CD14-positive monocyte (primary cell): ENCODE data around the gene REPIN1. TPM values are rescaled to one million over a fixed set of nuclear protein-coding genes. Genes with fewer than 3 reads are reported as not detected.

Experiments used
- DNase-seq, 3 donors: peaks; one replicate each; pipeline ENCODE4 v3.0.0-alpha.2; 2011 to 2022
- H2AFZ ChIP-seq: 2 replicates; pipeline ENCODE4 v1.6.0; 2012; ENCODE audit warnings: mild to moderate bottlenecking, low read depth, low read length, inconsistent platforms; ENCODE audit not compliant: insufficient read depth, poor library complexity, severe bottlenecking
- H3K27ac ChIP-seq, 2 donors: 1 replicate in 1 of 2; 2 replicates in 1 of 2; pipeline ENCODE4 v1.5.1; 2012 to 2013; ENCODE audit warnings: low read length in 2 of 2, control low read depth in 1 of 2, inconsistent platforms in 1 of 2, low read depth in 1 of 2, mild to moderate bottlenecking in 1 of 2
- H3K27me3 ChIP-seq, 2 donors: one replicate each; pipeline versions ENCODE4 v1.6.0 to v1.6.1; 2011 to 2013; ENCODE audit warnings: low read length in 2 of 2; ENCODE audit not compliant: control insufficient read depth in 2 of 2, insufficient read depth in 2 of 2
- H3K36me3 ChIP-seq, 2 donors: replicated peaks in 1 of 2; 1 replicate in 1 of 2; 2 replicates in 1 of 2; pipeline versions ENCODE4 v1.5.1 to v1.6.1; 2012 to 2013; ENCODE audit warnings: low read length in 2 of 2, control low read depth in 1 of 2, inconsistent platforms in 1 of 2, mild to moderate bottlenecking in 1 of 2; ENCODE audit not compliant: insufficient read depth in 2 of 2, control insufficient read depth in 1 of 2
- H3K4me1 ChIP-seq, 2 donors: 1 replicate in 1 of 2; 2 replicates in 1 of 2; pipeline versions ENCODE4 v1.5.1 to v1.6.1; 2012 to 2013; ENCODE audit warnings: low read length in 2 of 2, control low read depth in 1 of 2, inconsistent platforms in 1 of 2, mild to moderate bottlenecking in 1 of 2, moderate library complexity in 1 of 2; ENCODE audit not compliant: insufficient read depth in 2 of 2, control insufficient read depth in 1 of 2
- H3K4me2 ChIP-seq: replicated peaks from 2 replicates; pipeline ENCODE3; 2012; ENCODE audit warnings: low read length, moderate library complexity, mild to moderate bottlenecking; ENCODE audit not compliant: poor library complexity, severe bottlenecking; ENCODE audit errors: extremely low read depth
- H3K4me3 ChIP-seq, 3 experiments: fragments of 200-600 bp in 1 of 3; sonication (generic) in 1 of 3; replicated peaks in 1 of 3; 1 replicate in 2 of 3; 2 replicates in 1 of 3; pipeline ENCODE4 v1.5.1; 2011 to 2013; ENCODE audit warnings: low read length in 3 of 3, mild to moderate bottlenecking in 3 of 3, control low read depth in 2 of 3, low read depth in 2 of 3, inconsistent platforms in 1 of 3, moderate library complexity in 1 of 3
- H3K79me2 ChIP-seq: 2 replicates; pipeline ENCODE4 v1.6.0; 2012; ENCODE audit warnings: mild to moderate bottlenecking, control low read depth, inconsistent platforms, low read length, moderate library complexity; ENCODE audit not compliant: insufficient read depth
- H3K9ac ChIP-seq: 2 replicates; pipeline ENCODE4 v1.6.0; 2017; ENCODE audit warnings: low read length, mild to moderate bottlenecking; ENCODE audit not compliant: insufficient read depth, poor library complexity, severe bottlenecking
- H3K9me3 ChIP-seq, 2 donors: replicated peaks in 1 of 2; 1 replicate in 1 of 2; 2 replicates in 1 of 2; pipeline versions ENCODE4 v1.5.1 to v1.6.1; 2012 to 2013; ENCODE audit warnings: low read length in 2 of 2, control low read depth in 1 of 2; ENCODE audit not compliant: control insufficient read depth in 1 of 2, insufficient read depth in 1 of 2
- H4K20me1 ChIP-seq: 2 replicates; pipeline ENCODE4 v1.6.0; 2012; ENCODE audit warnings: mild to moderate bottlenecking, low read length, control low read depth, moderate library complexity; ENCODE audit not compliant: insufficient read depth
- H3K27ac Mint-ChIP-seq, 7 donors: one replicate each; pipeline ENCODE4 v1.8.0; 2020; ENCODE audit warnings: mild to moderate bottlenecking in 7 of 7, mixed read lengths in 7 of 7, moderate library complexity in 6 of 7, inconsistent platforms in 2 of 7
- H3K27me3 Mint-ChIP-seq, 3 donors: one replicate each; pipeline ENCODE4 v1.8.0; 2021 to 2022; ENCODE audit warnings: low read depth in 3 of 3, mild to moderate bottlenecking in 3 of 3, mixed read lengths in 3 of 3, moderate library complexity in 3 of 3, inconsistent platforms in 1 of 3
- H3K36me3 Mint-ChIP-seq, 2 donors: one replicate each; pipeline ENCODE4 v1.8.0; 2020; ENCODE audit warnings: mixed read lengths in 2 of 2, inconsistent platforms in 1 of 2, mild to moderate bottlenecking in 1 of 2
- H3K4me1 Mint-ChIP-seq: one replicate; pipeline ENCODE4 v1.8.0; 2020; ENCODE audit warnings: mild to moderate bottlenecking, mixed read lengths
- H3K4me3 Mint-ChIP-seq, 2 donors: one replicate each; pipeline ENCODE4 v1.8.0; 2020; ENCODE audit warnings: mild to moderate bottlenecking in 2 of 2, mixed read lengths in 2 of 2, moderate library complexity in 1 of 2
- H3K9me3 Mint-ChIP-seq, 7 donors: one replicate each; pipeline ENCODE4 v1.8.0; 2020 to 2022; ENCODE audit warnings: mixed read lengths in 7 of 7, mild to moderate bottlenecking in 6 of 7, moderate library complexity in 6 of 7, inconsistent platforms in 2 of 7
- WGBS: methylation state at CpG from one replicate; pipeline ENCODE4 v1.1.5; 2013; ENCODE audit warnings: missing lambda C conversion rate; ENCODE audit not compliant: insufficient coverage; 5-methylcytosine and 5-hydroxymethylcytosine counted together
- intact Hi-C, 2 donors: fragments of 100-400 bp; cut with micrococcal nuclease; formaldehyde crosslinking; loops; one replicate each; pipeline versions ENCODE4 v1.15.0 to v1.15.1; 2023
- polyA plus RNA-seq, 3 donors: library from polyadenylated mRNA; depleted of rRNA in 1 of 3; unstranded in 2 of 3; stranded (reverse) in 1 of 3; fragments of 300-500 nt in 2 of 3; fragments of >200 nt in 1 of 3; fragmentation: Illumina TruSeq in 2 of 3; gene quantifications; 1 replicate in 2 of 3; 2 replicates in 1 of 3; pipeline ENCODE4 v1.2.3, GENCODE V29; 2012 to 2021
- TF ChIP-seq, protein P1 (sequence below): fragments of 200-600 bp; IDR thresholded peaks from one replicate; pipeline ENCODE4 v1.8.0; 2022; ENCODE audit warnings: antibody characterized with exemption, mild to moderate bottlenecking

Gene REPIN1
- polyA plus RNA-seq, 3 donors: 32.7 to 42.9 (median 39.0) TPM

DNA sequence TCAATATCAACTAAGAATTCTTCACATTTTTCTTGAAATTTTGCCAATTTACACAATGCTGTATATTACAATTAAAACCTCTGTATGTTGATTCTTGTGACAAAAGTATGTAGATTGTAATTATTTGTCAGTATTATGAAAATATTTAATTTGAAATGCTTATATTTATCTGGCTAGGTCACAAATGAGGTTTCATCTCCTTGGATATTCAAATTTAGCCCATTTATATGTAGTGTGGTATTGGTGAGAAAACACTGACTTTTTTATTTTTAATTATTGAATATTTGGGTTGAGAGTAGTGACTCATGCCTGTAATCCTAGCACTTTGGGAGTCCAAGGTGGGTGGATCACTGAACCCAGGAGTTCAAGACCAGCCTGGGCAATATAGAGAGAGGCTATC lies 24.3 kb upstream of the REPIN1 start:
- Histone ChIP-seq H3K9me3 (peaks cover 10 to 22% of the 10 kb centered on the region in 2 donors), H3K27ac (no peak overlapping the region), H3K9ac (no peak overlapping the region), H4K20me1 (no peaks in the 10 kb centered on the region), H3K4me1 (peaks cover 6 to 12% of the 10 kb centered on the region in 2 donors), H3K79me2 (no peaks in the 10 kb centered on the region), H3K27me3 (peaks cover 27 to 40% of the 10 kb centered on the region in 2 donors), H3K36me3 (no peaks in the 10 kb centered on the region), H3K4me2 (no peak overlapping the region), H3K4me3 (no peak overlapping the region), H2AFZ (no peak overlapping the region)
- H3K27ac Mint-ChIP-seq: peak overlapping the region in 1 of 7 donors; percentile 54
- H3K27me3 Mint-ChIP-seq: peaks cover 36 to 56% (median 44%) of the 10 kb centered on the region in 3 donors
- H3K4me1 Mint-ChIP-seq: peaks cover 13% of the 10 kb centered on the region
- DNase-seq: no peak
- peaks cover 5% of the 10 kb centered on the region in 2 donors for H3K36me3 Mint-ChIP-seq
- no peak overlapping the region for H3K4me3 Mint-ChIP-seq
- peaks cover 0 to 33% (median 19%) of the 10 kb centered on the region in 7 donors for H3K9me3 Mint-ChIP-seq
- intact Hi-C loops: loop anchor here in 1 of 2 donors (10.0 kb wide), 1 partner anchor 51 kb away; no protein-coding TSS in a partner anchor
- TF ChIP-seq, protein P1, sequence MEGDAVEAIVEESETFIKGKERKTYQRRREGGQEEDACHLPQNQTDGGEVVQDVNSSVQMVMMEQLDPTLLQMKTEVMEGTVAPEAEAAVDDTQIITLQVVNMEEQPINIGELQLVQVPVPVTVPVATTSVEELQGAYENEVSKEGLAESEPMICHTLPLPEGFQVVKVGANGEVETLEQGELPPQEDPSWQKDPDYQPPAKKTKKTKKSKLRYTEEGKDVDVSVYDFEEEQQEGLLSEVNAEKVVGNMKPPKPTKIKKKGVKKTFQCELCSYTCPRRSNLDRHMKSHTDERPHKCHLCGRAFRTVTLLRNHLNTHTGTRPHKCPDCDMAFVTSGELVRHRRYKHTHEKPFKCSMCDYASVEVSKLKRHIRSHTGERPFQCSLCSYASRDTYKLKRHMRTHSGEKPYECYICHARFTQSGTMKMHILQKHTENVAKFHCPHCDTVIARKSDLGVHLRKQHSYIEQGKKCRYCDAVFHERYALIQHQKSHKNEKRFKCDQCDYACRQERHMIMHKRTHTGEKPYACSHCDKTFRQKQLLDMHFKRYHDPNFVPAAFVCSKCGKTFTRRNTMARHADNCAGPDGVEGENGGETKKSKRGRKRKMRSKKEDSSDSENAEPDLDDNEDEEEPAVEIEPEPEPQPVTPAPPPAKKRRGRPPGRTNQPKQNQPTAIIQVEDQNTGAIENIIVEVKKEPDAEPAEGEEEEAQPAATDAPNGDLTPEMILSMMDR: no peak

DNA sequence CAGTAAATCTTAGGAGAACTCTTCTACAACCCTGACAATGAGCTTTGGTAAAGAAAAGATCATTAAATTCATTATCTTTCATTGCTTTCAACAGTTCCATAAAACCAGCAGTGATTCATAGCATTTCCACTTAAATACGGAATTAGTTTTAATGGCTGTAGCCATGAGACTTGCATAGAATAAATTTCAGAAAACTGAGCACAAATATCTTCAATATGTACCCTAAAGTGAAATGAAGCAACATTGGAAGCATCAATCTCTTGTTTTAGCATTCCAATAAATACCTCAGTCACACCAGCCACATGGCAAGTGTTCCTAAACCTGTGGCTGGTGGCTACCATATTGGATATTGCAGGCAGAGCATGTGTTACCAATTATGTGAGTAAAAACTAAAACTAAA lies 23.6 kb upstream of the REPIN1 start:
- H3K4me1 Mint-ChIP-seq: peaks cover 11% of the 10 kb centered on the region
- peaks cover 2% of the 10 kb centered on the region in 2 donors for H3K36me3 Mint-ChIP-seq
- Histone ChIP-seq H3K4me1 (peaks cover 6 to 12% of the 10 kb centered on the region in 2 donors), H3K9me3 (peaks cover 10 to 22% of the 10 kb centered on the region in 2 donors), H3K4me2 (no peak overlapping the region), H3K27me3 (peaks cover 25 to 33% of the 10 kb centered on the region in 2 donors), H3K36me3 (no peaks in the 10 kb centered on the region), H3K4me3 (no peak overlapping the region), H3K79me2 (no peaks in the 10 kb centered on the region), H3K9ac (no peak overlapping the region), H4K20me1 (no peaks in the 10 kb centered on the region), H2AFZ (no peak overlapping the region), H3K27ac (no peak overlapping the region)
- no CpG with 5 or more reads among the region's 1 CpG for WGBS
- H3K27ac Mint-ChIP-seq: no peak overlapping the region
- TF ChIP-seq, protein P1: no peak
- H3K4me3 Mint-ChIP-seq: no peak overlapping the region
- intact Hi-C loops: loop anchor here in 1 of 2 donors (10.0 kb wide), 1 partner anchor 50 kb away; no protein-coding TSS in a partner anchor
- peaks cover 30 to 49% (median 38%) of the 10 kb centered on the region in 3 donors for H3K27me3 Mint-ChIP-seq
- no peak for DNase-seq
- H3K9me3 Mint-ChIP-seq: peaks cover 0 to 33% (median 18%) of the 10 kb centered on the region in 7 donors
